Tibial artery (tissue), 4 donors: Measurements from ENCODE around the gene CDC45.

Source experiments
- DNase-seq, 2 donors: peaks; one replicate each; pipeline ENCODE4 v3.0.0-alpha.2; 2019
- H3K27ac ChIP-seq, 2 donors: fragments of 200-600 bp; sonication (generic) in 1 of 2; 1 replicate in 1 of 2; 2 replicates in 1 of 2; pipeline ENCODE4 v1.5.1; 2018 to 2019; ENCODE audit warnings: mild to moderate bottlenecking in 1 of 2
- H3K27me3 ChIP-seq, 2 donors: fragments of 200-600 bp; sonication (generic) in 1 of 2; one replicate each; pipeline versions ENCODE4 v1.5.1 to v1.6.0; 2016 to 2019
- H3K36me3 ChIP-seq, 3 donors: fragments of 200-600 bp; sonication (generic) in 2 of 3; one replicate each; pipeline ENCODE4 v1.5.1; 2016 to 2019; ENCODE audit warnings: mild to moderate bottlenecking in 2 of 3
- H3K4me1 ChIP-seq, 4 donors: fragments of 200-600 bp; sonication (generic) in 2 of 4; 1 replicate in 3 of 4; 2 replicates in 1 of 4; pipeline ENCODE4 v1.5.1; 2016 to 2019
- H3K4me3 ChIP-seq, 2 donors: fragments of 200-600 bp; sonication (generic) in 1 of 2; 1 replicate in 1 of 2; 2 replicates in 1 of 2; pipeline ENCODE4 v1.5.1; 2018 to 2019; ENCODE audit warnings: mild to moderate bottlenecking in 2 of 2
- H3K9me3 ChIP-seq, 3 donors: fragments of 200-600 bp; sonication (generic) in 1 of 3; one replicate each; pipeline ENCODE4 v1.5.1; 2016 to 2019
- CTCF ChIP-seq, 2 experiments: fragments of 200-600 bp in 1 of 2; fragments of 450-650 bp in 1 of 2; IDR thresholded peaks; one replicate each; pipeline ENCODE4 v1.5.1; 2017 to 2019; ENCODE audit warnings: antibody characterized with exemption in 2 of 2, mild to moderate bottlenecking in 1 of 2, moderate library complexity in 1 of 2
- intact Hi-C: fragments of 100-400 bp; cut with DNase I; formaldehyde crosslinking; loops from one replicate; pipeline ENCODE4 v1.15.0; 2023; ENCODE audit warnings: low total_unique reads

Gene CDC45

GRCh38 chr22:19567157-19568009, 87.7 kb downstream of the CDC45 start:
- Histone ChIP-seq H3K4me1 (no peaks in the 10 kb centered on the region), H3K9me3 (no peaks in the 10 kb centered on the region), H3K4me3 (no peak overlapping the region), H3K36me3 (no peaks in the 10 kb centered on the region), H3K27ac (no peak overlapping the region), H3K27me3 (peaks cover 0 to 19% of the 10 kb centered on the region in 2 donors)
- peak in 1 of 2 donors; percentile 40 for DNase-seq
- intact Hi-C loops = no loop called here
- TF ChIP-seq CTCF (IDR thresholded peaks at IDR 0.05) = no peak

- DNase-seq = no peak
- peaks cover 0 to 19% of the 10 kb centered on the region in 2 donors for H3K27me3 ChIP-seq
- H3K4me3 ChIP-seq = no peak overlapping the region
- intact Hi-C loops = no loop called here
- H3K9me3 ChIP-seq = no peaks in the 10 kb centered on the region
- no peaks in the 10 kb centered on the region for H3K4me1 ChIP-seq
- H3K27ac ChIP-seq = no peak overlapping the region
- no peaks in the 10 kb centered on the region for H3K36me3 ChIP-seq
- TF ChIP-seq CTCF (IDR thresholded peaks at IDR 0.05) = no peak
Measured at GRCh38 chr22:19568337-19569275, 88.9 kb downstream of the CDC45 start.

GRCh38 chr22:19569276-19569640, 89.5 kb downstream of the CDC45 start:
- Histone ChIP-seq H3K9me3 (no peaks in the 10 kb centered on the region), H3K27ac (no peak overlapping the region), H3K36me3 (no peaks in the 10 kb centered on the region), H3K4me3 (no peak overlapping the region), H3K4me1 (no peaks in the 10 kb centered on the region), H3K27me3 (peaks cover 0 to 19% of the 10 kb centered on the region in 2 donors)
- DNase-seq = no peak
- intact Hi-C loops = no loop called here
- TF ChIP-seq CTCF (IDR thresholded peaks at IDR 0.05) = no peak

GRCh38 chr22:19569976-19570375, 90.3 kb downstream of the CDC45 start:
- no peak for DNase-seq
- Histone ChIP-seq H3K4me3 (no peak overlapping the region), H3K27me3 (peaks cover 0 to 19% of the 10 kb centered on the region in 2 donors), H3K27ac (no peak overlapping the region), H3K36me3 (no peaks in the 10 kb centered on the region), H3K4me1 (no peaks in the 10 kb centered on the region), H3K9me3 (no peaks in the 10 kb centered on the region)
- intact Hi-C loops = no loop called here
- no peak for TF ChIP-seq CTCF (IDR thresholded peaks at IDR 0.05)
